Measurements from ENCODE around the gene HBP1. TPM values are rescaled to one million over a fixed set of nuclear protein-coding genes. Genes with fewer than 3 reads are reported as not detected.

HBP1 gene
- total RNA-seq (2021; fragmentation: NEBNext Ultra II Directional; extraction: Animal tissue kit (Norgen Biotek cat#: 25700)) = 10 to 100 TPM; 22.8 to 34.4 (median 28.5) TPM
- long read RNA-seq, transcript HBP1-208 (11 exons, 2,704 nt) = major isoform, 14 of 32 reads
- long read RNA-seq, transcript HBP1-201 (11 exons, 2,829 nt) = minor isoform, 6 of 32 reads
- long read RNA-seq, partial matches to known transcripts = 3 of 32 reads
- long read RNA-seq, other reads (novel, unspliced or antisense) = 9 of 32 reads

DNA sequence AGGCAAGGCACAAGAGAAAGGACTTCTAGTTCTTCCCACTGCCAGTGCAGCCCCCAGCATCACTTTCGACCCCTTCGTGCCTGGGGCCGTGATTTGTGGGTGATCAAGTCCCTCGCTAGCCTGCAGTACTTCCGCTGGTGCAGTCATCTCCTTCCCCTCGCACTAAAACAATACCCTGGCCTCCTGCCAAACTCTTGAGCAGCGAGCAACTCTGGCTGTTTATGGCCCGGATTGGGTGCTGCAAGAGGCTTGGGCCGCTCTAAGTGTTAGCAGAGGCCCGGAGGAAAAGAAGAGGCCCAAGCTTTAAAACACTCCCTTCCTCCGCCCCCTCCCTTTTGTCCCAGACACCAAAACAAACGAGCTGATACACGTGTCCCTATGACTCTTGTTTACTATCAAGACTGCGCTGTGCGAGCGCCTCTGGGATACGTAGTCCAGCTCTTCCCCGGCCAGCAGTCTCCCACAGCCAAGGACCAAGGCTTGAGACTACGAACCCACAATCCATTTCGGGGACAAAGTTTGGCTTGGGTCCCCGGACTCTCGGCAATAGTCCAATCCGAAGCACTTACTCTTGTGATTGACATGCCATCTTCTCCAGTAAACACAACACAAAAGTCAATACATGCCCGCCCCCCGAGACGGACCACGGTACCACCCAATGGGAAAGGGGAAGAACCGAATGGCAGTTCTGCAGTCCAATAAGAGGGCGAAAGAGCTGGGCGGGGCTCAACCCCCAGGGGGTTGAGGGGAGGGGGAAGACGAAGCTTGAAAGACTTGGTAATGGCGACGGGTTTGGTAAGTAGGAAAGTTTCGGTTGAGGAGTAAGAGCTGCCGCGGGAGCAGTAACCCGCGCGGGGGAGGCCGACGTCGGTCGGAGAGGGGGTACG is at the start of gene HBP1:
HBP1 (plus strand) TSS at position 771 of the 887 bp plus-strand sequence. CDS start 10,891 bp downstream, outside the sequence.
- peaks cover 54% of the 10 kb centered on the region for H3K4me1 Mint-ChIP-seq (ENCODE audit: low read depth)
- H3K9me3 Mint-ChIP-seq = no peaks in the 10 kb centered on the region
- H3K36me3 Mint-ChIP-seq (ENCODE audit: low read depth) = no peaks in the 10 kb centered on the region
- H3K27me3 Mint-ChIP-seq (ENCODE audit: insufficient read depth) = peaks cover 7% of the 10 kb centered on the region
- H3K4me3 Mint-ChIP-seq = peak within 1 kb of the TSS; percentile 90
- peak; percentile 100 for DNase-seq
- H3K27ac Mint-ChIP-seq = peak within 1 kb of the TSS; percentile 97
- TF ChIP-seq CTCF (IDR thresholded peaks at IDR 0.05) = no peak

DNA sequence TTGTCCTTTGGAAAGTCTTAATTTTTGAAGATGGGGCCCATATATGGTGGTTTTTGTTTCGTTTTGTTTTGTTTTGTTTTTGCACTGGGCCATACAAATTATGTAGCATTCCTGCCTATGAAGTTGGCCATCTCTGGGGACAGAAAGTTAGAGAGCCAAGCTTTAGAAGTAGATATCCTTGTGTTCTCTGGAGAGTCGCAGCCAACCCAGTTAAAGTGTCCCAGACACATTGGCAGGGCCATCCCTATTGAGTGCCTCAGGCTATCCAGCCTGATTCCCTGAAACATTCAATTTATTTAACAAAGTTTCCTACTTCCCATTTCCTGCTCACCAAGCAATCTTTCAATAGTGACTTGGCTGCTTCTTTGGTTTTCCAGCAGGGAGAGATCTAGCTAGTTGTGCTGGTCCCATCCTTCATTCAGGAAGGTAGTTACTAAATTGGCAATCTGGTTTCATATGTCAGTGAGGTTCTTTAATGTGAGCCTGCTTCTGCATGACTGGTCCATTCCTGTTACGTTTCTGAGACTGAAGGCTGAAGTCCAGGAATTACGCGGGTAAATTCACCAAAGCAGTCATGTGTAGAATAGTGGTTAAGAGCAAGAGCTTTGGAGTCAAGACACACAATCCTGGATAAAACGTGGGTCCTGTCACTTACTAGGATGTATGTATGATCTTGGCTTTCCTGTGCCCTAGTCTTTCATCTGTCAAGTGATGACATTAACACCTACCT is 49.3 kb upstream of the HBP1 start:
- Mint-ChIP-seq H3K27ac (no peak overlapping the region), H3K4me1 (ENCODE audit: low read depth) (peaks cover 42% of the 10 kb centered on the region), H3K36me3 (ENCODE audit: low read depth) (no peaks in the 10 kb centered on the region), H3K27me3 (ENCODE audit: insufficient read depth) (no peaks in the 10 kb centered on the region; the same call in none of the 2 replicates), H3K4me3 (no peak overlapping the region), H3K9me3 (no peaks in the 10 kb centered on the region)
- no peak for TF ChIP-seq CTCF (IDR thresholded peaks at IDR 0.05)
- no peak for DNase-seq

GRCh38 chr7:107122486-107122911 is 46.3 kb upstream of the HBP1 start:
- H3K27ac Mint-ChIP-seq = peak overlapping the region; percentile 72; the same call in 1 of the 2 replicates
- H3K4me3 Mint-ChIP-seq = peak overlapping the region; percentile 67; the same call in 1 of the 2 replicates
- H3K36me3 Mint-ChIP-seq (ENCODE audit: low read depth) = no peaks in the 10 kb centered on the region
- peaks cover 8% of the 10 kb centered on the region for H3K27me3 Mint-ChIP-seq (ENCODE audit: insufficient read depth)
- H3K9me3 Mint-ChIP-seq = no peaks in the 10 kb centered on the region
- no peak for TF ChIP-seq CTCF (IDR thresholded peaks at IDR 0.05)
- H3K4me1 Mint-ChIP-seq (ENCODE audit: low read depth) = peaks cover 36% of the 10 kb centered on the region
- no peak for DNase-seq

GRCh38 chr7:107123392-107123791 is 45.4 kb upstream of the HBP1 start:
- no peak overlapping the region for H3K4me3 Mint-ChIP-seq
- no peak overlapping the region for H3K27ac Mint-ChIP-seq
- peaks cover 27% of the 10 kb centered on the region for H3K4me1 Mint-ChIP-seq (ENCODE audit: low read depth)
- no peaks in the 10 kb centered on the region for H3K36me3 Mint-ChIP-seq (ENCODE audit: low read depth)
- TF ChIP-seq CTCF (IDR thresholded peaks at IDR 0.05) = no peak
- H3K27me3 Mint-ChIP-seq (ENCODE audit: insufficient read depth) = peaks cover 8% of the 10 kb centered on the region
- DNase-seq = no peak
- H3K9me3 Mint-ChIP-seq = no peaks in the 10 kb centered on the region

- no peak for TF ChIP-seq CTCF (IDR thresholded peaks at IDR 0.05)
- no peak for DNase-seq
- peaks cover 8% of the 10 kb centered on the region for H3K27me3 Mint-ChIP-seq (ENCODE audit: insufficient read depth)
- H3K9me3 Mint-ChIP-seq = no peaks in the 10 kb centered on the region
- no peak overlapping the region for H3K27ac Mint-ChIP-seq
- H3K4me3 Mint-ChIP-seq = no peak overlapping the region
- H3K4me1 Mint-ChIP-seq (ENCODE audit: low read depth) = peaks cover 14% of the 10 kb centered on the region; the same call in 1 of the 2 replicates
- no peaks in the 10 kb centered on the region for H3K36me3 Mint-ChIP-seq (ENCODE audit: low read depth)
Observed at GRCh38 chr7:107125475-107125874, 43.3 kb upstream of the HBP1 start.
